ENCODE measurements around the gene MRPL4.

GRCh38 chr19:10209315-10209714 lies 42.7 kb upstream of the MRPL4 start:
- no peak for TF ChIP-seq EGR1 (IDR thresholded peaks at IDR 0.05)
- TF ChIP-seq YY1 (IDR thresholded peaks at IDR 0.05; ENCODE audit: low read depth) = no peak
- no peak for TF ChIP-seq TCF12 (IDR thresholded peaks at IDR 0.05; ENCODE audit: low read depth)
- TF ChIP-seq REST (IDR thresholded peaks at IDR 0.05; ENCODE audit: low read depth) = no peak
- no peak for TF ChIP-seq EP300 (IDR thresholded peaks at IDR 0.05; ENCODE audit: borderline replicate concordance)
- TF ChIP-seq, protein P1, sequence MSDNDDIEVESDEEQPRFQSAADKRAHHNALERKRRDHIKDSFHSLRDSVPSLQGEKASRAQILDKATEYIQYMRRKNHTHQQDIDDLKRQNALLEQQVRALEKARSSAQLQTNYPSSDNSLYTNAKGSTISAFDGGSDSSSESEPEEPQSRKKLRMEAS (IDR thresholded peaks at IDR 0.05) = no peak
- TF ChIP-seq CREB1 (IDR thresholded peaks at IDR 0.05; ENCODE audit: low read depth) = no peak
- no peak for TF ChIP-seq TAF1 (IDR thresholded peaks at IDR 0.05; ENCODE audit: low read depth)
- TF ChIP-seq TEAD4 (IDR thresholded peaks at IDR 0.05) = no peak
- no peak for TF ChIP-seq ZBTB7A (IDR thresholded peaks at IDR 0.05; ENCODE audit: low read depth)
